Ishikawa (cell line): ENCODE measurements around the gene PEAK3.

ENCODE experiments used
- CEBPB ChIP-seq: IDR thresholded peaks from 2 replicates; pipeline ENCODE4 v1.6.1; 2012
- CREB1 ChIP-seq: IDR thresholded peaks from 2 replicates; pipeline ENCODE4 v1.6.1; 2012; ENCODE audit warnings: low read depth
- EGR1 ChIP-seq: IDR thresholded peaks from 2 replicates; pipeline ENCODE4 v1.6.1; 2012
- EP300 ChIP-seq: IDR thresholded peaks from 2 replicates; pipeline ENCODE4 v1.6.1; 2012; ENCODE audit warnings: borderline replicate concordance
- FOXM1 ChIP-seq: IDR thresholded peaks from 2 replicates; pipeline ENCODE4 v1.6.1; 2012; ENCODE audit warnings: low read depth, borderline replicate concordance
- NFIC ChIP-seq: IDR thresholded peaks from 2 replicates; pipeline ENCODE4 v1.6.1; 2012
- RAD21 ChIP-seq: IDR thresholded peaks from 2 replicates; pipeline ENCODE4 v1.6.1; 2012; ENCODE audit warnings: low read depth
- TAF1 ChIP-seq: IDR thresholded peaks from 2 replicates; pipeline ENCODE4 v1.6.1; 2012; ENCODE audit warnings: low read depth, mild to moderate bottlenecking
- TCF12 ChIP-seq: IDR thresholded peaks from 2 replicates; pipeline ENCODE4 v1.6.1; 2012; ENCODE audit warnings: low read depth
- TEAD4 ChIP-seq: IDR thresholded peaks from 2 replicates; pipeline ENCODE4 v1.6.1; 2012
- YY1 ChIP-seq: IDR thresholded peaks from 2 replicates; pipeline ENCODE4 v1.6.1; 2012; ENCODE audit warnings: low read depth
- ZBTB7A ChIP-seq: IDR thresholded peaks from 2 replicates; pipeline ENCODE4 v1.6.1; 2012; ENCODE audit warnings: low read depth
- TF ChIP-seq, protein P1 (sequence below): IDR thresholded peaks from 2 replicates; pipeline ENCODE4 v1.6.1; 2012; ENCODE audit warnings: low read depth, mild to moderate bottlenecking
- TF ChIP-seq, protein P2 (sequence below): IDR thresholded peaks from 2 replicates; pipeline ENCODE4 v1.6.1; 2012
- TF ChIP-seq, protein P3 (sequence below): IDR thresholded peaks from 2 replicates; pipeline ENCODE4 v1.6.1; 2012

Gene PEAK3

GRCh38 chr19:2251106-2252054 is 30.6 kb downstream of the PEAK3 start:
- TF ChIP-seq TAF1 (no peak), CREB1 (no peak), CEBPB (no peak), RAD21 (no peak), ZBTB7A (no peak), YY1 (no peak)
- TF ChIP-seq, protein P1, sequence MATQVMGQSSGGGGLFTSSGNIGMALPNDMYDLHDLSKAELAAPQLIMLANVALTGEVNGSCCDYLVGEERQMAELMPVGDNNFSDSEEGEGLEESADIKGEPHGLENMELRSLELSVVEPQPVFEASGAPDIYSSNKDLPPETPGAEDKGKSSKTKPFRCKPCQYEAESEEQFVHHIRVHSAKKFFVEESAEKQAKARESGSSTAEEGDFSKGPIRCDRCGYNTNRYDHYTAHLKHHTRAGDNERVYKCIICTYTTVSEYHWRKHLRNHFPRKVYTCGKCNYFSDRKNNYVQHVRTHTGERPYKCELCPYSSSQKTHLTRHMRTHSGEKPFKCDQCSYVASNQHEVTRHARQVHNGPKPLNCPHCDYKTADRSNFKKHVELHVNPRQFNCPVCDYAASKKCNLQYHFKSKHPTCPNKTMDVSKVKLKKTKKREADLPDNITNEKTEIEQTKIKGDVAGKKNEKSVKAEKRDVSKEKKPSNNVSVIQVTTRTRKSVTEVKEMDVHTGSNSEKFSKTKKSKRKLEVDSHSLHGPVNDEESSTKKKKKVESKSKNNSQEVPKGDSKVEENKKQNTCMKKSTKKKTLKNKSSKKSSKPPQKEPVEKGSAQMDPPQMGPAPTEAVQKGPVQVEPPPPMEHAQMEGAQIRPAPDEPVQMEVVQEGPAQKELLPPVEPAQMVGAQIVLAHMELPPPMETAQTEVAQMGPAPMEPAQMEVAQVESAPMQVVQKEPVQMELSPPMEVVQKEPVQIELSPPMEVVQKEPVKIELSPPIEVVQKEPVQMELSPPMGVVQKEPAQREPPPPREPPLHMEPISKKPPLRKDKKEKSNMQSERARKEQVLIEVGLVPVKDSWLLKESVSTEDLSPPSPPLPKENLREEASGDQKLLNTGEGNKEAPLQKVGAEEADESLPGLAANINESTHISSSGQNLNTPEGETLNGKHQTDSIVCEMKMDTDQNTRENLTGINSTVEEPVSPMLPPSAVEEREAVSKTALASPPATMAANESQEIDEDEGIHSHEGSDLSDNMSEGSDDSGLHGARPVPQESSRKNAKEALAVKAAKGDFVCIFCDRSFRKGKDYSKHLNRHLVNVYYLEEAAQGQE, result no peak

GRCh38 chr19:2250766-2251105 is 31.2 kb downstream of the PEAK3 start:
- TF ChIP-seq CREB1, result no peak
- TF ChIP-seq, protein P2, sequence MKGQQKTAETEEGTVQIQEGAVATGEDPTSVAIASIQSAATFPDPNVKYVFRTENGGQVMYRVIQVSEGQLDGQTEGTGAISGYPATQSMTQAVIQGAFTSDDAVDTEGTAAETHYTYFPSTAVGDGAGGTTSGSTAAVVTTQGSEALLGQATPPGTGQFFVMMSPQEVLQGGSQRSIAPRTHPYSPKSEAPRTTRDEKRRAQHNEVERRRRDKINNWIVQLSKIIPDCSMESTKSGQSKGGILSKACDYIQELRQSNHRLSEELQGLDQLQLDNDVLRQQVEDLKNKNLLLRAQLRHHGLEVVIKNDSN, result no peak
- no peak for TF ChIP-seq NFIC
- TF ChIP-seq TAF1, result no peak
- TF ChIP-seq RAD21, result no peak
- TF ChIP-seq TEAD4, result no peak
- TF ChIP-seq, protein P3, sequence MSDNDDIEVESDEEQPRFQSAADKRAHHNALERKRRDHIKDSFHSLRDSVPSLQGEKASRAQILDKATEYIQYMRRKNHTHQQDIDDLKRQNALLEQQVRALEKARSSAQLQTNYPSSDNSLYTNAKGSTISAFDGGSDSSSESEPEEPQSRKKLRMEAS, result no peak
- TF ChIP-seq, protein P1, result no peak
- no peak for TF ChIP-seq EGR1
- TF ChIP-seq FOXM1, result no peak
- no peak for TF ChIP-seq EP300
- TF ChIP-seq YY1, result no peak
- no peak for TF ChIP-seq ZBTB7A
- no peak for TF ChIP-seq CEBPB
- no peak for TF ChIP-seq TCF12

- TF ChIP-seq EP300, result no peak
- no peak for TF ChIP-seq RAD21
- TF ChIP-seq, protein P1, result no peak
Measured at GRCh38 chr19:2249880-2250765, 31.9 kb downstream of the PEAK3 start.

GRCh38 chr19:2249010-2249866 is 32.7 kb downstream of the PEAK3 start, which contains the start of gene AMH:
TSS of gene AMH (plus strand) at chr19:2249323. CDS start at chr19:2249333, 10 bp downstream.
- no peak for TF ChIP-seq CEBPB
- no peak for TF ChIP-seq CREB1
- TF ChIP-seq EP300, result no peak
- TF ChIP-seq FOXM1, result no peak
- TF ChIP-seq RAD21, result no peak
- TF ChIP-seq ZBTB7A, result no peak
- no peak for TF ChIP-seq YY1
- TF ChIP-seq EGR1, result no peak
- TF ChIP-seq, protein P2, result no peak
- TF ChIP-seq, protein P3, result no peak
- TF ChIP-seq NFIC, result no peak
- TF ChIP-seq, protein P1, result no peak
- no peak for TF ChIP-seq TCF12
- TF ChIP-seq TEAD4, result no peak
- no peak for TF ChIP-seq TAF1
